CD4-positive, alpha-beta T cell treated with Interferon gamma for 1 hour (primary cell): ENCODE results near the gene HS6ST3.
A peak's percentile ranks its signal among the peaks of the same experiment; 100 is the strongest.
"Not testable (repeated sequence)": the region's sequence is repeated elsewhere in the genome, so short reads cannot be mapped to it uniquely, and the experiment has no call there.

ENCODE experiments used
- DNase-seq: peaks from one replicate; pipeline ENCODE4 v3.0.0-alpha.2; 2020

HS6ST3 gene

GRCh38 chr13:96089749-96090239 lies at the start of gene HS6ST3:
Gene HS6ST3, plus strand, starts transcription at chr13:96090107.
- no peak for DNase-seq

GRCh38 chr13:96041326-96042110 lies 48.4 kb upstream of the HS6ST3 start:
- no peak for DNase-seq

GRCh38 chr13:96044238-96044637 lies 45.7 kb upstream of the HS6ST3 start:
- DNase-seq: no peak

- DNase-seq: not testable (repeated sequence)
Measured at GRCh38 chr13:96046449-96047126, 43.3 kb upstream of the HS6ST3 start.

- DNase-seq: not testable (repeated sequence)
Measured at GRCh38 chr13:96050955-96051354, 39.0 kb upstream of the HS6ST3 start.

- not testable (repeated sequence) for DNase-seq
Measured at GRCh38 chr13:96051491-96051890, 38.4 kb upstream of the HS6ST3 start.

- DNase-seq: not testable (repeated sequence)
Measured at GRCh38 chr13:96051946-96052345, 38.0 kb upstream of the HS6ST3 start.

- no peak for DNase-seq
Measured at GRCh38 chr13:96052656-96053002, 37.3 kb upstream of the HS6ST3 start.

GRCh38 chr13:96053003-96053703 lies 36.8 kb upstream of the HS6ST3 start, which contains the start of gene UGGT2:
Gene UGGT2, minus strand, starts transcription at chr13:96053401. Its CDS starts 89 bp downstream, at chr13:96053312.
- peak; percentile 70 for DNase-seq

GRCh38 chr13:96065849-96066248 lies 24.1 kb upstream of the HS6ST3 start:
- no peak for DNase-seq

- no peak for DNase-seq
Measured at GRCh38 chr13:96068729-96069128, 21.2 kb upstream of the HS6ST3 start.

- DNase-seq: no peak
Measured at GRCh38 chr13:96071504-96071903, 18.4 kb upstream of the HS6ST3 start.

GRCh38 chr13:96072392-96072791 lies 17.5 kb upstream of the HS6ST3 start:
- DNase-seq: no peak

GRCh38 chr13:96075953-96076543 lies 13.9 kb upstream of the HS6ST3 start:
- DNase-seq: no peak

- no peak for DNase-seq
Measured at GRCh38 chr13:96080676-96081075, 9.2 kb upstream of the HS6ST3 start.

- DNase-seq: no peak
Measured at GRCh38 chr13:96081888-96082287, 8.0 kb upstream of the HS6ST3 start.

- DNase-seq: no peak
Measured at GRCh38 chr13:96082640-96083039, 7.3 kb upstream of the HS6ST3 start.

GRCh38 chr13:96086736-96087135 lies 3.2 kb upstream of the HS6ST3 start:
- no peak for DNase-seq

GRCh38 chr13:96089139-96089538 lies 768 bp upstream of the HS6ST3 start:
- no peak for DNase-seq

- no peak for DNase-seq
Measured at GRCh38 chr13:96090240-96091101, 564 bp downstream of the HS6ST3 start.

GRCh38 chr13:96091164-96092117 lies 1.5 kb downstream of the HS6ST3 start:
- DNase-seq: no peak
